Heart left ventricle (tissue), 16 donors: ENCODE data around the gene RPS25. TPM values are rescaled to one million over a fixed set of nuclear protein-coding genes. Genes with fewer than 3 reads are reported as not detected.
"Not testable (repeated sequence)": the region's sequence is repeated elsewhere in the genome, so short reads cannot be mapped to it uniquely, and the experiment has no call there.

Source experiments
- ATAC-seq, 4 donors: fragments of 200-7000 bp; cut with Tn5 transposase; one replicate each; pipeline ENCODE4 v1.9.1; 2020 to 2022; ENCODE audit warnings: moderate library complexity in 4 of 4, mild to moderate bottlenecking in 3 of 4, moderate number of reproducible peaks in 1 of 4
- DNase-seq, 5 donors: peaks; one replicate each; pipeline ENCODE4 v3.0.0-alpha.2; 2020
- H3K27ac ChIP-seq, 12 donors: fragments of 200-600 bp; sonication (generic) in 4 of 12; one replicate each; pipeline versions ENCODE4 v1.5.0 to v1.8.0; 2016 to 2022; ENCODE audit warnings: mild to moderate bottlenecking in 2 of 12
- H3K27me3 ChIP-seq, 9 donors: fragments of 200-600 bp; sonication (generic) in 2 of 9; one replicate each; pipeline versions ENCODE4 v1.5.1 to v1.8.0; 2016 to 2022; ENCODE audit warnings: mild to moderate bottlenecking in 3 of 9
- H3K36me3 ChIP-seq, 9 donors: fragments of 200-600 bp; sonication (generic) in 2 of 9; one replicate each; pipeline versions ENCODE4 v1.5.0 to v1.8.0; 2018 to 2022; ENCODE audit warnings: mild to moderate bottlenecking in 2 of 9
- H3K4me1 ChIP-seq, 12 donors: fragments of 200-600 bp; sonication (generic) in 4 of 12; one replicate each; pipeline versions ENCODE4 v1.5.0 to v1.8.0; 2016 to 2022; ENCODE audit warnings: mild to moderate bottlenecking in 3 of 12
- H3K4me3 ChIP-seq, 12 donors: fragments of 200-600 bp; sonication (generic) in 4 of 12; one replicate each; pipeline versions ENCODE4 v1.5.0 to v1.8.0; 2017 to 2022; ENCODE audit warnings: mild to moderate bottlenecking in 9 of 12, moderate library complexity in 4 of 12
- H3K9me3 ChIP-seq, 12 donors: fragments of 200-600 bp; sonication (generic) in 4 of 12; one replicate each; pipeline versions ENCODE4 v1.5.0 to v1.8.0; 2016 to 2022; ENCODE audit warnings: mild to moderate bottlenecking in 1 of 12
- POLR2A ChIP-seq, 2 donors: fragments of 450-650 bp; IDR thresholded peaks; one replicate each; pipeline ENCODE4 v1.6.1; 2017; ENCODE audit warnings: antibody characterized with exemption in 2 of 2, mild to moderate bottlenecking in 2 of 2, moderate library complexity in 2 of 2
- WGBS, 4 donors: extraction: QIAGEN DNeasy Blood & Tissue Kit in 2 of 4; methylation state at CpG; one replicate each; pipeline versions ENCODE4 v1.1.5 to v1.1.7; 2013 to 2018; 5-methylcytosine and 5-hydroxymethylcytosine counted together
- intact Hi-C, 10 donors: fragments of 100-400 bp; cut with DNase I; formaldehyde crosslinking; loops; one replicate each; pipeline versions ENCODE4 v1.11.1 to v1.14.2; 2022
- polyA plus RNA-seq, 2 donors: library from polyadenylated mRNA; stranded (reverse); fragments of 200-250 nt; gene quantifications; one replicate each; pipeline ENCODE4 v1.2.3, GENCODE V29; 2013
- total RNA-seq, 9 donors: library from RNA; depleted of rRNA in 2 of 9; stranded (reverse); fragments of >200 nt in 2 of 9; fragmentation: NEBNext Ultra II Directional in 3 of 9; extraction: Animal tissue kit (Norgen Biotek cat#: 25700) in 3 of 9; gene quantifications; one replicate each; pipeline versions ENCODE4 v1.1.0 to v1.2.4, GENCODE V29; 2016 to 2023
- TF ChIP-seq, protein P1 (sequence below), 12 donors: fragments of 200-600 bp; sonication (generic) in 4 of 12; IDR thresholded peaks; one replicate each; pipeline versions ENCODE4 v1.5.0 to v1.8.0; 2018 to 2022; ENCODE audit warnings: antibody characterized with exemption in 12 of 12, mild to moderate bottlenecking in 5 of 12
- donor health status: ischemic (EF 13 %, LVEDD 7.1; RV severe dilation, severe dysfunction).
- donor health status: healthy with polysubstance abuse.
- donor health status: DM: no; HTN: yes; CAD: no.
- donor health status: DM: no; HTN: no; CAD: no.
- donor health status: ischemic (EF 25% LVEDD 6.9; RV normal size, moderate dysfunction).
- donor health status: ischemic (EF 25% LVEDD 5.7; RV mildly dilated, moderate dysfunction).
- donor health status: healthy.
- donor health status: DM: yes; HTN: yes; CAD: no.
- donor health status: ischemic (EF 35%, LVEDD 5.7; RV mildly dilated, moderate dysfunction).
- donor health status: nonischemic (EF 11% LVEDD 7.7; RV severe dilation, severe dysfunction).
- donor health status: DM: yes; HTN: yes; CAD: no.
- donor health status: PGD.
- donor health status: ischemic (EF 29% LVEDD 5.4; RV normal size, mild dysfunction).
- donor health status: nonischemic (EF 23%, LVEDD 6.1; RV moderate dilation, normal function).

RPS25 gene
- total and polyA plus RNA-seq, 11 donors: 719 to 1,882 (median 849) TPM

DNA sequence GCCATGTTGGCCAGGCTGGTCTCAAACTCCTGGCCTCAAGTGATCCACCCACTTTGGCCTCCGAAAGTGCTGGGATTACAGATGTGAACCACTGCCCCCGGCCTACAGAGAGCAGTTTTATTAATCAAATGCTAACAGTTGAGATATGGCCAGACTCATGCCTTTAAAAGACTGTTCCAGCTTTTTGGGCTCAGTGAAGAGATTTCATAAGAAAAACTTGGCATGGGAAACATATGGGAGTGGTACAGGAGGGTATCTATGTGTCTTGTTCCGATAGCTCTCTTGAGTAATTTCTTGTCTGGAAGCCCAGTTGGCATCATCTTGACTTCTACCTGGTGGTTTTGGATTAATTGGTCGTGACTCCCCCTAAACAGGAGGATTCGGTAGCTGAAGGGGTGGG is 20.7 kb upstream of the RPS25 start:
- Histone ChIP-seq H3K27ac (no peak overlapping the region), H3K4me1 (no peaks in the 10 kb centered on the region), H3K9me3 (no peaks in the 10 kb centered on the region), H3K27me3 (no peaks in the 10 kb centered on the region), H3K4me3 (no peak overlapping the region), H3K36me3 (no peaks in the 10 kb centered on the region)
- TF ChIP-seq, protein P1, sequence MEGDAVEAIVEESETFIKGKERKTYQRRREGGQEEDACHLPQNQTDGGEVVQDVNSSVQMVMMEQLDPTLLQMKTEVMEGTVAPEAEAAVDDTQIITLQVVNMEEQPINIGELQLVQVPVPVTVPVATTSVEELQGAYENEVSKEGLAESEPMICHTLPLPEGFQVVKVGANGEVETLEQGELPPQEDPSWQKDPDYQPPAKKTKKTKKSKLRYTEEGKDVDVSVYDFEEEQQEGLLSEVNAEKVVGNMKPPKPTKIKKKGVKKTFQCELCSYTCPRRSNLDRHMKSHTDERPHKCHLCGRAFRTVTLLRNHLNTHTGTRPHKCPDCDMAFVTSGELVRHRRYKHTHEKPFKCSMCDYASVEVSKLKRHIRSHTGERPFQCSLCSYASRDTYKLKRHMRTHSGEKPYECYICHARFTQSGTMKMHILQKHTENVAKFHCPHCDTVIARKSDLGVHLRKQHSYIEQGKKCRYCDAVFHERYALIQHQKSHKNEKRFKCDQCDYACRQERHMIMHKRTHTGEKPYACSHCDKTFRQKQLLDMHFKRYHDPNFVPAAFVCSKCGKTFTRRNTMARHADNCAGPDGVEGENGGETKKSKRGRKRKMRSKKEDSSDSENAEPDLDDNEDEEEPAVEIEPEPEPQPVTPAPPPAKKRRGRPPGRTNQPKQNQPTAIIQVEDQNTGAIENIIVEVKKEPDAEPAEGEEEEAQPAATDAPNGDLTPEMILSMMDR (IDR thresholded peaks at IDR 0.05): no peak
- TF ChIP-seq POLR2A (IDR thresholded peaks at IDR 0.05): no peak
- DNase-seq: no peak
- ATAC-seq: no peak
- intact Hi-C loops: no loop called here
- 87% methylated on average over 5 of the region's 5 CpGs for WGBS, 4 donors

DNA sequence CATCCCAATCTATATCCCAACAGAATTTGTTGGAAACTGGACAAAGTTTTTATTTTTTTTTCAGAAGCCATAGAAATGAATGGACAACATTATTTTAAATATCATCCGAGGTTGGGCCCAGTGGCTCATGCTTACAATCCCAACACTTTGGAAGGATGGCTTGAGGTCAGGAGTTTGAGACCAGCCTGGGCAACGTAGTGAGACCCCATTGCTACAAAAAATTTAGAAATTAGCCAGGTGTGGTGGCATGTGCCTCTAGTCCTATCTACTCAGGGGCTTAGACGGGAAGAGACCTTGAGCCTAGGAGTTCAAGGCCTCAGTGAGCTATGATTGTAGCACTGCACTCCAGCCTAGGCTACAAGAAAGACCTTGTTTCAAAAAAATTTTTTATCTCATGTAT is 16.7 kb upstream of the RPS25 start:
- H3K4me3 ChIP-seq: no peak overlapping the region
- no peaks in the 10 kb centered on the region for H3K9me3 ChIP-seq
- ATAC-seq (no peak), DNase-seq (no peak)
- WGBS, 4 donors: 84 to 94% (median 88%) methylated on average over 3 of the region's 3 CpGs
- intact Hi-C loops: loop anchor here in 1 of 10 donors (5.0 kb wide), 1 partner anchor 128 kb away; no protein-coding TSS in a partner anchor
- no peak overlapping the region for H3K27ac ChIP-seq
- H3K4me1 ChIP-seq: peaks cover 0 to 13% (median 7%) of the 10 kb centered on the region in 12 donors
- TF ChIP-seq, protein P1 (IDR thresholded peaks at IDR 0.05): no peak
- no peak for TF ChIP-seq POLR2A (IDR thresholded peaks at IDR 0.05)
- H3K27me3 ChIP-seq: no peaks in the 10 kb centered on the region
- no peaks in the 10 kb centered on the region for H3K36me3 ChIP-seq

DNA sequence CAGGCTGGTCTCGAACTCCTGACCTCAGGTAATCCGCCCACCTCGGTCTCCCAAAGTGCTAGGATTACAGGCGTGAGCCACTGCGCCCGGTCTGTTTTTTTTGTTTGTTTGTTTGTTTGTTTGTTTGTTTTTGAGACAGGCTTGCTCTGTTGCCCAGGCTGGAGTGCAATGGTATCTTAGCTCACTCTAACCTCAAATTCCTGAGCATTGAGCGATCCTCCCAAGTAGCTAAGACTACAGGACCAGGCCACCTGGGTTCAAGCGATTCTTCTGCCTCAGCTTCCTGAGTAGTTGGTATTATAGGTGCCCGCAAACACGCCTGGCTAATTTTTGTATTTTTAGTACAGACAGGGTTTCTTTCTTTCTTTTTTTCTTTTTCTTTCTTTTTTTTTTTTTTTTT is 15.3 kb upstream of the RPS25 start:
- peaks cover 0 to 24% (median 12%) of the 10 kb centered on the region in 12 donors for H3K4me1 ChIP-seq
- WGBS, 4 donors: 81 to 91% (median 87%) methylated on average over 10 of the region's 10 CpGs
- not testable (repeated sequence) for H3K4me3 ChIP-seq, H3K27ac ChIP-seq, ATAC-seq, H3K36me3 ChIP-seq, DNase-seq, H3K27me3 ChIP-seq, H3K9me3 ChIP-seq
- intact Hi-C loops: loop anchor here in 1 of 10 donors (5.0 kb wide), 1 partner anchor 126 kb away; no protein-coding TSS in a partner anchor

DNA sequence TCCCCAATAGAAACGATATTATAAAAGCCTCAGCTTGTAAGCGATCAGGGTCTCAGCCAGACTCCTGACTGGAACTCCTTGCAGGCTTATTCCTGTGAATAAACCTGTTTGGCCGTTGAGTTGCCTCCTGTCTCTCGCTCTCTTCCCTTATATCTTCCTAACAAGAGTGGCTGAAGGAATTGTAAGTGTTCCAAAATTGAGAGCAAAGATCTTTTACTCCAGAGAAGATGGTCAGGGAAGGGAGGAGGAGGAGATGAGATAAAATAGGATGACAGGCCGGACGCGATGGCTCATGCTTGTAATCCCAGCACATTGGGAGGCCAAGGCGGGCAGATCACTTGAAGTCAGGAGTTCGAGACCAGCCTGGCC is 13.8 kb upstream of the RPS25 start:
- Histone ChIP-seq H3K36me3 (peaks cover 0 to 8% (median 0%) of the 10 kb centered on the region in 9 donors), H3K9me3 (no peaks in the 10 kb centered on the region), H3K4me3 (no peak overlapping the region), H3K27ac (no peak overlapping the region), H3K27me3 (no peaks in the 10 kb centered on the region), H3K4me1 (peaks cover 0 to 25% (median 12%) of the 10 kb centered on the region in 12 donors)
- DNase-seq (no peak), ATAC-seq (no peak)
- intact Hi-C loops: loop anchor here in 3 of 10 donors (2.0 to 5.0 kb wide), 3 partner anchors 25 to 125 kb away; partner anchors contain the start of genes CENATAC (in 1 of the 3) and HYOU1 (in 1 of the 3)
- no peak for TF ChIP-seq POLR2A (IDR thresholded peaks at IDR 0.05)
- TF ChIP-seq, protein P1 (IDR thresholded peaks at IDR 0.05): no peak
- 68 to 87% (median 78%) methylated on average over 9 of the region's 9 CpGs for WGBS, 4 donors
